ENCODE results near the gene SOCS6. TPM values are rescaled to one million over a fixed set of nuclear protein-coding genes. Genes with fewer than 3 reads are reported as not detected.

Gene SOCS6
- total RNA-seq, 2 donors from 2014 or later = 34.2 to 54.8 TPM

- Histone ChIP-seq H3K9me3 (no peaks in the 10 kb centered on the region), H3K4me3 (no peak overlapping the region), H3K27me3 (no peaks in the 10 kb centered on the region), H3K4me1 (no peaks in the 10 kb centered on the region), H3K36me3 (no peaks in the 10 kb centered on the region), H3K27ac (no peak overlapping the region), H3K9ac (ENCODE audit: low read depth in 2 of 2, low read length in 2 of 2) (no peak overlapping the region)
- no peak for TF ChIP-seq CTCF (IDR thresholded peaks at IDR 0.05)
- intact Hi-C loops (cut with DNase I) = no loop called here
- no peak for DNase-seq
Observed at GRCh38 chr18:70261141-70261788, 27.6 kb upstream of the SOCS6 start.

GRCh38 chr18:70263336-70263735, 25.5 kb upstream of the SOCS6 start:
- H3K27me3 ChIP-seq = no peaks in the 10 kb centered on the region
- no peak overlapping the region for H3K4me3 ChIP-seq
- no peak overlapping the region for H3K27ac ChIP-seq
- intact Hi-C loops (cut with DNase I) = no loop called here
- no peaks in the 10 kb centered on the region for H3K4me1 ChIP-seq
- H3K36me3 ChIP-seq = no peaks in the 10 kb centered on the region
- no peaks in the 10 kb centered on the region for H3K9me3 ChIP-seq
- TF ChIP-seq CTCF (IDR thresholded peaks at IDR 0.05) = no peak
- no peak overlapping the region for H3K9ac ChIP-seq (ENCODE audit: low read depth in 2 of 2, low read length in 2 of 2)
- no peak for DNase-seq

GRCh38 chr18:70271742-70272141, 17.1 kb upstream of the SOCS6 start:
- DNase-seq = no peak
- no peaks in the 10 kb centered on the region for H3K9me3 ChIP-seq
- H3K4me1 ChIP-seq = no peaks in the 10 kb centered on the region
- no peak overlapping the region for H3K9ac ChIP-seq (ENCODE audit: low read depth in 2 of 2, low read length in 2 of 2)
- no peaks in the 10 kb centered on the region for H3K36me3 ChIP-seq
- no peak overlapping the region for H3K4me3 ChIP-seq
- no peak for TF ChIP-seq CTCF (IDR thresholded peaks at IDR 0.05)
- no peak overlapping the region for H3K27ac ChIP-seq
- no peaks in the 10 kb centered on the region for H3K27me3 ChIP-seq
- intact Hi-C loops (cut with DNase I) = no loop called here

- Histone ChIP-seq H3K4me3 (no peak overlapping the region), H3K9ac (ENCODE audit: low read depth in 2 of 2, low read length in 2 of 2) (no peak overlapping the region), H3K27ac (no peak overlapping the region), H3K27me3 (no peaks in the 10 kb centered on the region), H3K36me3 (no peaks in the 10 kb centered on the region), H3K4me1 (no peaks in the 10 kb centered on the region), H3K9me3 (no peaks in the 10 kb centered on the region)
- DNase-seq = no peak
- TF ChIP-seq CTCF (IDR thresholded peaks at IDR 0.05) = no peak
- intact Hi-C loops (cut with DNase I) = no loop called here
Observed at GRCh38 chr18:70273021-70273420, 15.8 kb upstream of the SOCS6 start.

GRCh38 chr18:70276416-70277191, 12.2 kb upstream of the SOCS6 start:
- no peak for DNase-seq
- H3K27me3 ChIP-seq = no peaks in the 10 kb centered on the region
- no peaks in the 10 kb centered on the region for H3K36me3 ChIP-seq
- TF ChIP-seq CTCF (IDR thresholded peaks at IDR 0.05) = no peak
- no peak overlapping the region for H3K4me3 ChIP-seq
- no peak overlapping the region for H3K27ac ChIP-seq
- no peaks in the 10 kb centered on the region for H3K4me1 ChIP-seq
- intact Hi-C loops (cut with DNase I) = no loop called here
- H3K9ac ChIP-seq (ENCODE audit: low read depth in 2 of 2, low read length in 2 of 2) = no peak overlapping the region
- H3K9me3 ChIP-seq = no peaks in the 10 kb centered on the region

Data from colonic mucosa (tissue), 4 donors.